Measurements from ENCODE around the gene ATF7. TPM values are rescaled to one million over a fixed set of nuclear protein-coding genes. Genes with fewer than 3 reads are reported as not detected.

The ATF7 gene
- total and polyA plus RNA-seq, 9 of the 15 experiments (the other 6 are each of a cell fraction or from before 2014, with no cell fraction given) = 10.6 to 30.4 (median 20.7) TPM

GRCh38 chr12:53568809-53569557, 57.2 kb downstream of the ATF7 start:
- Histone ChIP-seq H3K27me3 (ENCODE audit: control insufficient read depth in 2 of 2, insufficient read depth in 2 of 2, low read length in 2 of 2) (no peaks in the 10 kb centered on the region), H3K4me2 (ENCODE audit: insufficient read depth, low read length) (no peak overlapping the region), H3K79me2 (ENCODE audit: control insufficient read depth, insufficient read depth, low read length) (no peaks in the 10 kb centered on the region; the same call in 2 of the 3 replicates), H3K9me3 (replicated peaks; ENCODE audit: control insufficient read depth, insufficient read depth, low read depth, low read length) (no peaks in the 10 kb centered on the region), H2AFZ (ENCODE audit: low read depth, low read length) (no peak overlapping the region), H3K4me1 (replicated peaks in 1 of 2; ENCODE audit: control insufficient read depth in 2 of 2, insufficient read depth in 2 of 2, low read length in 2 of 2) (peaks cover 0 to 4% of the 10 kb centered on the region in 2 experiments; a peak in 1 of 5 replicates), H4K20me1 (replicated peaks; ENCODE audit: control insufficient read depth, insufficient read depth, low read length) (no peaks in the 10 kb centered on the region), H3K9ac (ENCODE audit: insufficient read depth in 1 of 2, low read depth in 2 of 2, low read length in 2 of 2) (no peak overlapping the region; a peak in 1 of 4 replicates), H3K27ac (ENCODE audit: extremely low read depth, low read depth, low read length) (no peak overlapping the region), H3K9me1 (ENCODE audit: control insufficient read depth, insufficient read depth, low read length) (no peaks in the 10 kb centered on the region), H3K4me3 (no peak overlapping the region), H3K36me3 (ENCODE audit: control insufficient read depth, insufficient read depth, low read length) (no peaks in the 10 kb centered on the region)
- ATAC-seq = peak; percentile 29; the same call in 2 of the 3 replicates
- WGBS (ENCODE audit: insufficient coverage, low coverage, missing lambda C conversion rate) = 78% methylated on average over 2 of the region's 2 CpGs
- POLR2A ChIA-PET = interaction anchor here (0.6 to 1.5 kb wide), 5 partner anchors 17 to 247 kb away, joined by 3 read pairs; partner anchors contain the start of gene AAAS
- TF ChIP-seq USF1 (CRISPR knock-in tag; IDR thresholded peaks at IDR 0.05) = no peak
- no peak for TF ChIP-seq L3MBTL2 (IDR thresholded peaks at IDR 0.05)
- no peak for TF ChIP-seq NFIC (IDR thresholded peaks at IDR 0.05)
- TF ChIP-seq FOSL1 (tag; conservative IDR thresholded peaks at IDR 0.05) = no peak
- TF ChIP-seq ZFX (CRISPR knock-in tag; IDR thresholded peaks at IDR 0.05) = no peak
- no peak for TF ChIP-seq RNF2 (IDR thresholded peaks at IDR 0.05)
- no peak for TF ChIP-seq NFRKB (IDR thresholded peaks at IDR 0.05; ENCODE audit: low read depth)
- TF ChIP-seq KDM5B (IDR thresholded peaks at IDR 0.05; ENCODE audit: insufficient replicate concordance, low read depth, low read length) = no peak
- TF ChIP-seq POLR2B (IDR thresholded peaks at IDR 0.05; ENCODE audit: low read depth, partially characterized antibody) = no peak
- TF ChIP-seq EHMT2 (IDR thresholded peaks at IDR 0.05) = no peak
- TF ChIP-seq DEAF1 (CRISPR knock-in tag; IDR thresholded peaks at IDR 0.05) = no peak
- intact Hi-C loops (cut with micrococcal nuclease) (no loop called here), in situ Hi-C loops (cut with MboI) (no loop called here)
- no peak for DNase-seq (ENCODE audit: extremely low read depth in 1 of 4, low spot score in 3 of 4)
- CTCF ChIA-PET (ENCODE audit: low intra/inter-chr PET ratio) = no interaction called here
- FAIRE-seq = no peak
- BruUV-seq (replicated peaks) = no TSS peak

Data from K562 (cell line).